NCI-H748 (cell line): ENCODE data around the gene ZNF319.

Source experiments
- DNase-seq: peaks from one replicate; lab custom pipeline; 2025; ENCODE audit not compliant: unreplicated experiment; lab: John Stamatoyannopoulos, UW

The ZNF319 gene

DNA sequence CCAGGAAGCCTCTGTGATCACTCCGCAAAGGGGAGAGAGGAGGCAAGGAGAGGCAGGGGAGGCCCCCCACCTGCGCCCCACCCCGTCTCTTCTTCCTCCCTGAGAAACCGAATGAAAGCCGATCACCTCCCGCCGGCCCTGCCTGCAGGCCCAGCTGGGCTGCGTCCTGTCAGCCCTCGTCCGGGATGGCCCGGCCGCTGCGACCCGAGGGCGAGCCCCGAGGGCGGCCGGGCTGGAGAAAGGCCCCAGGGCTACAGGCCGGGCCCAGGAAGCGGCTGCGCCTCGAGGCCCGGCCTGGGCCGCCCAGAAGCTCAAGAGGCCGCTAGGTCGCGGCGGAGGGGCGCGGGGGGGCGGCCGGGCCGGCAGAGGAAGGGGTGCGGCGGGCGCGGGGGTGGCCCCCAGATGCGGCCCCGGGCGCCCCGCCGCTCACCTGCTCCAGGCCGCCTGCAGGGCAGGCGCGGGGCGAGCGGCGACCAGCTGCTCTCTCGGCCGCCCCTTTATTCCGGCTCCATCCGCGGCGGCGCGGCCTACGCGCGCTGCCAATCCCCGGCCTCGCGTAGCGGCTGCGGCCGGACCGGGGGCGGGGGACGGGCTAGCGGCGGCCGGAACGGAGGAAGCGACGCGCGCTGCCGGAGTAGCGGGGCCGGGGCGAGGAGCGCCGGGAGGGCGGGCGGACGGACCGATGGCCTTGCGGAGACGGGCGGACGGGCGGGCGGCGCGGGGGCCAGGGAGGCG, at the start of gene ZNF319:
Gene ZNF319, minus strand, starts transcription at position 702 of the 735 bp plus-strand sequence. CDS start 2,407 bp downstream, outside the sequence.
- DNase-seq = peak; percentile 34

- DNase-seq = no peak
These were observed 49.0 kb upstream of the ZNF319 start for GRCh38 chr16:58049232-58050185.

- no peak for DNase-seq
These were observed 48.2 kb upstream of the ZNF319 start for GRCh38 chr16:58048494-58049231.

DNA sequence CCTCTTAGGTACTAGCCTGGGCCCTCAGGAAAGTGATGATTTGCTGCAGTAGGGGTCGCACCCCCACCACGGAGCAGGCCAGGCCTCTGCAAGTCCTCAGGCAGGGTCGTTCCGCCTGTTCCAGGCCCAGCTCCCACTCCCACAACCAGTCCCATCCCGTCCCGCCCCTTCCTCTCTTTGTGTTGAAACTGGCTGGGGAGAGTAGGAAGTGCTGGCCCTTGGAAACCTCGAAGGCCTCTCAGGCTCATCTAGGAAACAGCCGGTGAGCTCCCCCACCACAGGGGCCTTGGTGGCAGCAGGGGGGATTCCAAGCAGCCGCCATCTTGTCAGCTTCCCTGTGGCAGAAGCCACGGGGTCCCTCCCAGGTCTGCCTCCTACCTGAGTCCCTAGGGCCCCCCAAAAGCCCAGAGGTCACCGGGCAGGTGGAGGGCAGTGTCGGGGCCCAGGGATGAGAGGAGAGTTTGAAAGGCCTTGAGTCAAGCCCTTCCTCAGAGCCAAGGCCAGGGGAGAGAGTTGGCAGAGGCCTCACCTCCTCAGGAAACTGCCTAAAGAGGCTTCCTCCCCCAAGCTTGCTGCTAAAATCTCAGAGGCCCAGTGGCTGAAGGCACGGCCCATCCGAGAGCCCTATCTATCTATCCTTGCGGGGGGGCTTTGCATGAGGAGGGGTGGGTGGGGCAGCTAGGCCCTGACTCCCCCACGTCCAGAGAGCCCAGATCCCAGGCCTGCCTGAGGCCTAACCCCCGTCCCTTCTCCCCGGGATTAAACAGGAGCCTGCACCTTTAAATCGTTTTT, 47.3 kb upstream of the ZNF319 start:
- no peak for DNase-seq

GRCh38 chr16:58046936-58047335, 46.5 kb upstream of the ZNF319 start:
- no peak for DNase-seq

DNA sequence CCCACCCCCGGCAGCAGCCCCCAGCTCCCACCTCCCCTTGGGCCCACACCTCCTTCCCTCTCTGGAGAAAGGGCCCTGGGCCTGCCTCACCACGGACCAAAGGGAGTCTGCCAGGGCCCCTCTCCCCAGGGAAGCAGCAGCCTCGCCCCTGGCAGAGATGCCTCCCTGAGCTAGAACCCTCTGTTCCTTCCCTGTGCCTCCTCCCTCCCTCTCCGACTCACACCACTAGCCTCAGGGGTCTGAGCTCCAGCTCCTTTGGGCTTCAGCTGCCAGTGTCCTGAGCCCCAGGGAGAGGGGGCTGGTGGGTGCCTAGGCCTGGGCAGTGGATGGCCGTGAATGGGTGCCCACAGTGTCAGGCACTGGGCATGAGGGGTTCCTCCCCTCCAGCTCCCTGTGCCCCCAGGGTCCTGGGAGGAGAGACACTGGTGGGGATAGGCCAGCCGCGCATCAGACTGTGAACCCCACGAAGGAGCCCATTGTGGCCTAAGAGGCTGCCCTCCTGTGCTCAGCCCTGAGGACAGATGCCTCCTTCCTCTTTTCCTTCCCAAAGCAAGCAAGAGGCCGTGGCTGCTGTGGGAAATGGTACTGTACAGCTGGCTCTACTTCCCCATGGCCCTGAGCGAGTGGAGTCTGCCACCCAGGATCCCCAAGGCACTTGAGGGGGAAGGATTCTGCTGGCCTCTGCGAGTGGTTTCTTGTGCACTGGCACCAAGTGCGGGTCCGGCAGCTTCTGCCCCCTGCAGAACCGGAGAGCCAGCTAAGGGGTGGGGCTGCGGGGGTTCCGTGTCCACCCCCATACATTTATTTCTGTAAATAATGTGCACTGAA, 45.8 kb upstream of the ZNF319 start:
- no peak for DNase-seq

- DNase-seq = no peak
These were observed 44.6 kb upstream of the ZNF319 start for GRCh38 chr16:58045096-58045495.

GRCh38 chr16:58044266-58045019, 44.0 kb upstream of the ZNF319 start:
- DNase-seq = no peak

- no peak for DNase-seq
These were observed 43.2 kb upstream of the ZNF319 start for GRCh38 chr16:58043571-58044155.

- no peak for DNase-seq
These were observed 42.5 kb upstream of the ZNF319 start for GRCh38 chr16:58042886-58043515.

DNA sequence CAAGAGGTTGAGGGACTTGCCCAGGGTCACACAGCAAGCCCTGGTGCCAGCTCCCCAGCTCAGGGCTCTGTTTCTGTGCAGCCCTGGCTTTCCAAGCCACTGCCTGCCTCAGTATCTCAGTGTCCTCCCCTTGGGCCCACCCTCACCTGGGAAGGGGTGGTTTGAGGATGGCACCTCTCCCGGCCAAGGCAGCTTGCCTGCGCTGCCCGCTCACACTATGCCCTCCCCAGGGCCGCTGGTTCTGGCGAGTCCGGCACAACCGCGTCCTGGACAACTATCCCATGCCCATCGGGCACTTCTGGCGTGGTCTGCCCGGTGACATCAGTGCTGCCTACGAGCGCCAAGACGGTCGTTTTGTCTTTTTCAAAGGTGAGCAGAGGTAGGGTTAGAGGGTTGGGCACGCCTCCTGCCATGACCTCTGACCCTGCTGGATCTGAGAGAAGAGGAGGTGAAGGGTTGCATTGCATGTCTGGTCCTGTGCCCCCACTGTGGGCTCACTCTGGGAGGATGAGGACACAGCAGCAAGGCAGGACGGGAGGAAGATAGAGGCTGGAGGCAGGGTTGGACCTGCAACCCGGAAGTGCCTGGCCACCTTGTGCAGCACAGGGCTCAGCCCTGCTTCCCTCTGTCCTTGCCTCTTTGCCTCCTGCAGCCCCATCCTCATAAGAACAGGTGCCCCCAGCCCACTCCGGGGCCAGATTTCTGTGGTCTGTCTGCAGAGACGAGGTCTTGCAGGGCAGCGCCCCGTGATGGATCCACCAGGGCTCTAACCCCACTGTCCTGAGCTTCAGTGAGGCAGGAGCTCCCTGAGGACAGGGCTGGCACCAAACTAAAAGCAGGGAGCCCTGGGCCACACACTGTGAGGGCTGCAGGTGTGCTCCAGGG, 41.8 kb upstream of the ZNF319 start:
- DNase-seq = no peak

GRCh38 chr16:58041628-58041955, 41.1 kb upstream of the ZNF319 start:
- no peak for DNase-seq

GRCh38 chr16:58040945-58041627, 40.6 kb upstream of the ZNF319 start:
- no peak for DNase-seq

DNA sequence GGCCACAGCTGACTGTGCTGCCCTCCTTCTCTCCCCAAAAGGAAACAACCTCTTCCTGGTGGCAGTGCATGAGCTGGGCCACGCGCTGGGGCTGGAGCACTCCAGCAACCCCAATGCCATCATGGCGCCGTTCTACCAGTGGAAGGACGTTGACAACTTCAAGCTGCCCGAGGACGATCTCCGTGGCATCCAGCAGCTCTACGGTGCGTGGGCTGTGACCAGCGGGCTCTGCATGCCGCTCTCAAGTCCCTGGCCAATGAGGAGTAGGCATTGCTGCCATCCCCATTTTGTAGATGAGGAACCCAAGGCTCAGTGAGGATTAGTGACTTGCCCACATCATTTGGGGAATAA, 40.0 kb upstream of the ZNF319 start:
- no peak for DNase-seq

- DNase-seq = no peak
These were observed 39.5 kb upstream of the ZNF319 start for GRCh38 chr16:58039829-58040495.

DNA sequence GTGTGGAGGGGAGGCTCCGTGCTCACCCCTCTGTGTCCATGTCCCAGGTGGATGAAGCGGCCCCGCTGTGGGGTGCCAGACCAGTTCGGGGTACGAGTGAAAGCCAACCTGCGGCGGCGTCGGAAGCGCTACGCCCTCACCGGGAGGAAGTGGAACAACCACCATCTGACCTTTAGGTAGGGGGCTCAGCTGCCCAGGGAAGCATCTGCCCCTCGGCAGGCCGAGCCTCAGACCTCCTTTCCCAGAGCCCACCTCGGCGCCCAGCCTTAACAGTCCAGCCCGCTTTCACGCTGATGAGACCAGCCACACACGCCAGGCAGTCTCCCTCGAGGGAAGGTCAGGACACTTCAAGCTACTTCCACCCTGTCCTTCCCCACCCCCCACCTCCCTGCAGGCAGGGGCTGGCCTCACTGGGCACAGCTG, 37.8 kb upstream of the ZNF319 start:
- DNase-seq = no peak
